ENCODE data around the gene TEX264. TPM values are rescaled to one million over a fixed set of nuclear protein-coding genes. Genes with fewer than 3 reads are reported as not detected.

The TEX264 gene
- polyA plus RNA-seq, 1 donor (not counting 4 experiments of a cell fraction or from before 2014, with no cell fraction given) = 35.8 TPM

DNA sequence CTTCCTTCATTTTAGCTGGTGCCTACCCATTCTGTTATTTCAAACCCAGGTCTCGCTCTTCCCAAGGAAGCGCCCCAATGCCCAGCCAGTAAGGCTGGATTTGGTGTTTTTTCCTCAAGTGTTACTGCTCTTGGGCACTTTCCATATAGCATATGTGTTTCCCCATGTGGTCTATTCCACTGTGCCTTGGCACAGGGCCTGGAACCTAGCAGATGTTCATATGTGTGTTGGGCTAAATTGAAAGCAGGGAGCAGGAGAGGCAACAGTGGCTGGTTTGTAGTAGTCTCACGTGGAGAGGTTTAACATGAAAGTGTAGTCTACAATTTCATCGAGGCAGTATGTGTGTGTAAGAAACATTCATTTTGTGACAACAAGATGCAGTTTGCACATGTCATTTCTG lies 48.2 kb upstream of the TEX264 start:
- Histone ChIP-seq H3K4me1 (ENCODE audit: control insufficient read depth, extremely low read depth, insufficient read depth, low read length) (peaks cover 26% of the 10 kb centered on the region), H3K9me3 (ENCODE audit: control insufficient read depth, low read depth, low read length) (no peaks in the 10 kb centered on the region), H3K36me3 (ENCODE audit: control insufficient read depth in 2 of 2, extremely low read depth in 1 of 2, insufficient read depth in 2 of 2, low read length in 2 of 2) (peaks cover 2 to 4% of the 10 kb centered on the region in 2 experiments), H4K20me1 (ENCODE audit: control insufficient read depth, extremely low read depth, insufficient read depth, low read length) (no peaks in the 10 kb centered on the region), H3K4me3 (ENCODE audit: control insufficient read depth in 2 of 3, extremely low read depth in 1 of 3, insufficient read depth in 2 of 3, low read depth in 1 of 3, low read length in 3 of 3) (no peak overlapping the region), H3K27me3 (ENCODE audit: control insufficient read depth, extremely low read depth, insufficient read depth, low read length) (no peaks in the 10 kb centered on the region), H3K79me2 (ENCODE audit: control insufficient read depth, insufficient read depth, low read length) (peaks cover 5% of the 10 kb centered on the region), H3K9ac (ENCODE audit: control insufficient read depth, extremely low read depth, insufficient read depth, low read length) (no peak overlapping the region), H3K4me2 (ENCODE audit: control insufficient read depth, extremely low read depth, insufficient read depth, low read depth, low read length) (no peak overlapping the region), H3K27ac (ENCODE audit: control insufficient read depth, insufficient read depth, low read length) (no peak overlapping the region), H2AFZ (ENCODE audit: control insufficient read depth, low read length) (no peak overlapping the region), H3K9me1 (ENCODE audit: control insufficient read depth, extremely low read depth, insufficient read depth, low read length) (no peaks in the 10 kb centered on the region)
- no peak for DNase-seq (ENCODE audit: low read depth, low spot score)
- FAIRE-seq = peak; percentile 52
- TF ChIP-seq CTCF (optimal IDR thresholded peaks at IDR 0.05 in 1 of 3, IDR thresholded peaks at IDR 0.05 in 1 of 3, conservative IDR thresholded peaks at IDR 0.05 in 1 of 3; ENCODE audit: extremely low read depth in 1 of 3, insufficient read depth in 2 of 3, low read length in 3 of 3) = no peak
- TF ChIP-seq EZH2 (IDR thresholded peaks at IDR 0.05; ENCODE audit: low read length) = no peak
- dilution Hi-C loops (cut with MboI; ENCODE audit: extremely low pct_ligation_motif_present, low sequenced_read_pairs) = no loop called here

- dilution Hi-C loops (cut with MboI; ENCODE audit: extremely low pct_ligation_motif_present, low sequenced_read_pairs) = no loop called here
Observed at GRCh38 chr3:51630513-51630912, 40.5 kb upstream of the TEX264 start.

More at GRCh38 chr3:51630513-51630912, 40.5 kb upstream of the TEX264 start:
- TF ChIP-seq CTCF (optimal IDR thresholded peaks at IDR 0.05 in 1 of 3, IDR thresholded peaks at IDR 0.05 in 1 of 3, conservative IDR thresholded peaks at IDR 0.05 in 1 of 3; ENCODE audit: extremely low read depth in 1 of 3, insufficient read depth in 2 of 3, low read length in 3 of 3) (no peak), EZH2 (IDR thresholded peaks at IDR 0.05; ENCODE audit: low read length) (no peak)
- no peaks in the 10 kb centered on the region for H3K9me1 ChIP-seq (ENCODE audit: control insufficient read depth, extremely low read depth, insufficient read depth, low read length)
- H3K4me2 ChIP-seq (ENCODE audit: control insufficient read depth, extremely low read depth, insufficient read depth, low read depth, low read length) = no peak overlapping the region
- no peak overlapping the region for H3K9ac ChIP-seq (ENCODE audit: control insufficient read depth, extremely low read depth, insufficient read depth, low read length)
- no peaks in the 10 kb centered on the region for H3K79me2 ChIP-seq (ENCODE audit: control insufficient read depth, insufficient read depth, low read length)
- no peak overlapping the region for H3K4me3 ChIP-seq (ENCODE audit: control insufficient read depth in 2 of 3, extremely low read depth in 1 of 3, insufficient read depth in 2 of 3, low read depth in 1 of 3, low read length in 3 of 3)
- H3K36me3 ChIP-seq (ENCODE audit: control insufficient read depth in 2 of 2, extremely low read depth in 1 of 2, insufficient read depth in 2 of 2, low read length in 2 of 2) = peaks cover 18 to 31% of the 10 kb centered on the region in 2 experiments
- no peak for DNase-seq (ENCODE audit: low read depth, low spot score)
- no peaks in the 10 kb centered on the region for H3K27me3 ChIP-seq (ENCODE audit: control insufficient read depth, extremely low read depth, insufficient read depth, low read length)
- no peak overlapping the region for H2AFZ ChIP-seq (ENCODE audit: control insufficient read depth, low read length)
- H3K27ac ChIP-seq (ENCODE audit: control insufficient read depth, insufficient read depth, low read length) = no peak overlapping the region
- no peak for FAIRE-seq
- H3K4me1 ChIP-seq (ENCODE audit: control insufficient read depth, extremely low read depth, insufficient read depth, low read length) = no peaks in the 10 kb centered on the region
- H3K9me3 ChIP-seq (ENCODE audit: control insufficient read depth, low read depth, low read length) = no peaks in the 10 kb centered on the region
- no peaks in the 10 kb centered on the region for H4K20me1 ChIP-seq (ENCODE audit: control insufficient read depth, extremely low read depth, insufficient read depth, low read length)

Data from keratinocyte (primary cell).